ENCODE measurements around the gene ALG14.

Gene ALG14

DNA sequence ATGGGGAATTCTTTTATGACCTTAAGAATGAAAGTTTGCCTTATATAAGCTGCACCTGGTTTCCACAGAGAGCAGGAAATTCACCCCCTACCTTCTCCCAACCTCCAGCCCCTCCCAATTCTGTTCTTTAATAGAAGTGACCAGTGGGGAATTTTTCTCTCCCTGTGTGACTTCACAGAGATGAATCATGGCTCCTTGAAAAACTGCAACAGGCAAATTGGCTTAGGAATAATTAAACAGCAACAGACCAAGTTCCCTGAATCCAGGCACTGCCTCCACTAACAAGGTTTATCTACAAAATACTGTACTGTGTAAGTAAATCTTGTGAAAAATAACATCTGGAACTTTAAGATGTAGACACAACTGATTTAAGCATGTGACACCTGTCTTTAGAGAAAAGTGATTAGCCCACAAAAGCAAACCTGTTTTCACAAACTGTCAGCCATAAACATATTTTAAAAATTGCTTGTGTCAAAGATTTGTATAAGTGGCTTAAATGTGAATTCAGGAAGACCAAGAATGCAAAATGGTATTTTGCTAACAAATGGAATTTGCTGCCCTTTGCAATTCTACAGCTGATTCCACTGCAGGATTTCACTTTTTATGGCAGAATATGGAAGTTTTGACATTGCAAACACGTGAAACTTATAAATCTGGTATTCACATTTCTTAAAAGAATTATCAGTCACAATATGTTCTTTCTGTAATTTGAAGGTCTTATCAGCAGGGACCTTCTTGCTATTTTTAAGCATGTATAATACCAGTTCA is 54.0 kb downstream of the ALG14 start:
- FAIRE-seq (no peak), DNase-seq (ENCODE audit: insufficient read length, low spot score) (no peak)
- no peak for TF ChIP-seq CTCF (IDR thresholded peaks at IDR 0.05; ENCODE audit: insufficient read depth, missing control alignments)

- DNase-seq (ENCODE audit: insufficient read length, low spot score) (no peak), FAIRE-seq (no peak)
- TF ChIP-seq CTCF (IDR thresholded peaks at IDR 0.05; ENCODE audit: insufficient read depth, missing control alignments), result no peak
Measured at GRCh38 chr1:95017775-95018174, 55.0 kb downstream of the ALG14 start.

DNA sequence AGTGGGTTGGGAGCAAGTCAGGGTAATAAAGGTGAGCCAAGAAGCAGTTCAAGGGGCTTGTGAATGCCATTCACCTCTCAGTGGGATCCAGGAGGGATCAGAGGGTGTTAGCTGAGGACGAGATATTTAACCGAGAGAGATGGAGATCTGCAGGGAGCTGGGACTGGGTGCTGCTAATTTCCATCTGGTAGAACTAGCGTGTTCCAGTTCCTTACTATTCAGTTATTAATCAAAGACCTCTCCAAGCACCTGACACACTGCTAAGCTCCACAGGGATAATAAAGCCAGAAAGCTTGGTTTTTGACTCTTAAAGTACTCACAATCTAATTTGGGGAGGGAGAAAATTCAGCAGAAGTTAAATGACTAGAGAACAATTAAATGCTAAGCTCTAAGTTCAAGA is 57.7 kb downstream of the ALG14 start:
- no peak for FAIRE-seq
- TF ChIP-seq CTCF (IDR thresholded peaks at IDR 0.05; ENCODE audit: insufficient read depth, missing control alignments), result no peak
- DNase-seq (ENCODE audit: insufficient read length, low spot score), result no peak

- DNase-seq (ENCODE audit: insufficient read length, low spot score) (no peak), FAIRE-seq (no peak)
- no peak for TF ChIP-seq CTCF (IDR thresholded peaks at IDR 0.05; ENCODE audit: insufficient read depth, missing control alignments)
Measured at GRCh38 chr1:95013950-95014574, 58.7 kb downstream of the ALG14 start.

DNA sequence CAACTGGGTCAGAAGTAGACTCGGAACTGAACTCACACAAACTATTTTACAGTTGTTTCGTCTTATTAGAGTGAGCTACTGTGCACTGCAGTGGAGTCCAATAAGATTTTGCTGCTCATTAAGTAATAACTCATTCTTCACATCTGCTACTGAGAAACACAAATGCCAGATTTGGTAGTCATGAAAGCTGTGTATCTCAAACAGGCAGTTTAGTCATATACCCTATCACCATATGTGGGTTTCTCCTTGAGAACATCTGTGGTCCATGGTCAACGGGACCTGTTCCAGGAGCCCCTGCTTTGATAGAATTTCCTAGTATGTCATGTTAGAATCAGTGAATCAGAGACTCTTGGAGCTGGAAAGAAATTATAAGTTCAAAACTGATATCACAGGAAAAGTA is 60.4 kb downstream of the ALG14 start:
- FAIRE-seq, result no peak
- no peak for DNase-seq (ENCODE audit: insufficient read length, low spot score)

GRCh38 chr1:95010158-95010557 is 62.6 kb downstream of the ALG14 start:
- DNase-seq (ENCODE audit: insufficient read length, low spot score) (no peak), FAIRE-seq (no peak)
- TF ChIP-seq CTCF (IDR thresholded peaks at IDR 0.05; ENCODE audit: insufficient read depth, missing control alignments), result no peak

More for the DNA sequence above, 60.4 kb downstream of the ALG14 start:
- TF ChIP-seq CTCF (IDR thresholded peaks at IDR 0.05; ENCODE audit: insufficient read depth, missing control alignments), result no peak

DNA sequence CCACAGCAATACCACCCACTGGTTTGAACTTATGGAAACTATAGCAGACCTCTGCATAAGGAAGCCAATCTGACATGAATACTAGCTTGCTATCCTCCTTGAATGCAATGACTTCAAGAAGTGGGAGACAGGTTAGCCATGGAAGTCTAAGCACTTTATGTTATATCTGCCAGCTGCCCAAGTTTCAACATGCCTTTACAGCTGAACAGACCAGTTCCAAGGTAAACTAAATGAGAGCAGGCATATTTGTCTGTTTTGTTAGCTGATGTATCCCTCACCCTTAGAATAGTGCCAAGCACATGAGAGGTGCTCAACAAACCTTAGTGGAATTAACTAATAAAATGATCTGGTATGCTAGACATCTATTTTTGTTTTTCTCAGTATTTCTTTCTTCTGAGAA is 65.1 kb downstream of the ALG14 start:
- DNase-seq (ENCODE audit: insufficient read length, low spot score), result no peak
- no peak for TF ChIP-seq CTCF (IDR thresholded peaks at IDR 0.05; ENCODE audit: insufficient read depth, missing control alignments)
- no peak for FAIRE-seq

All from D721Med (cell line).